B cell (primary cell): ENCODE data around the gene VEZT. TPM values are rescaled to one million over a fixed set of nuclear protein-coding genes. Genes with fewer than 3 reads are reported as not detected.

ENCODE experiments used
- ATAC-seq: fragments of 200-7000 bp; cut with Tn5 transposase; one replicate; pipeline ENCODE4 v1.10.0; 2021; ENCODE audit warnings: low read depth, mild to moderate bottlenecking, moderate number of reproducible peaks, moderate library complexity
- CTCF ChIA-PET: fragments of 350-600 bp; sonication (Branson Sonifier 250); formaldehyde crosslinking; loops from one replicate; lab custom pipeline; 2021; ENCODE audit warnings: antibody characterized with exemption, inconsistent platforms; lab: Charles Lee
- POLR2A ChIA-PET: fragments of 350-600 bp; sonication (Branson Sonifier 250); formaldehyde crosslinking; loops from one replicate; lab custom pipeline; 2021; ENCODE audit warnings: antibody characterized with exemption; lab: Charles Lee
- DNase-seq: peaks from one replicate; pipeline ENCODE4 v3.0.0; 2013
- H2AFZ ChIP-seq: 2 replicates; pipeline ENCODE4 v1.6.1; 2012; ENCODE audit warnings: mild to moderate bottlenecking, low read depth, low read length; ENCODE audit not compliant: insufficient read depth, poor library complexity, severe bottlenecking
- H3K27ac ChIP-seq, 2 donors: 1 replicate in 1 of 2; 2 replicates in 1 of 2; pipeline ENCODE4 v1.5.1; 2012 to 2013; ENCODE audit warnings: low read length in 2 of 2, mild to moderate bottlenecking in 2 of 2, moderate library complexity in 1 of 2
- H3K27me3 ChIP-seq, 4 experiments: fragments of 200-600 bp in 1 of 4; sonication (generic) in 1 of 4; replicated peaks in 1 of 4; 1 replicate in 2 of 4; 2 replicates in 2 of 4; pipeline versions ENCODE4 v1.6.1 to v1.7.0; 2013 to 2016; ENCODE audit warnings: low read length in 3 of 4, mild to moderate bottlenecking in 2 of 4, mixed read lengths in 1 of 4, moderate library complexity in 1 of 4; ENCODE audit not compliant: insufficient read depth in 4 of 4, control insufficient read depth in 3 of 4; ENCODE audit errors: control extremely low read depth in 1 of 4
- H3K36me3 ChIP-seq, 2 experiments: replicated peaks in 1 of 2; 1 replicate in 1 of 2; 2 replicates in 1 of 2; pipeline versions ENCODE4 v1.6.1 to v1.7.1; 2013; ENCODE audit warnings: low read length in 1 of 2; ENCODE audit not compliant: insufficient read depth in 2 of 2, control insufficient read depth in 1 of 2; ENCODE audit errors: control extremely low read depth in 1 of 2, extremely low read depth in 1 of 2
- H3K4me1 ChIP-seq, 2 donors: fragments of 200-600 bp in 1 of 2; sonication (generic) in 1 of 2; 1 replicate in 1 of 2; 2 replicates in 1 of 2; pipeline versions ENCODE4 v1.5.1 to v1.6.1; 2013 to 2017; ENCODE audit warnings: low read length in 2 of 2; ENCODE audit not compliant: control insufficient read depth in 2 of 2, insufficient read depth in 2 of 2
- H3K4me2 ChIP-seq: replicated peaks from 2 replicates; pipeline ENCODE3; 2012; ENCODE audit warnings: mild to moderate bottlenecking, low read depth, low read length; ENCODE audit not compliant: poor library complexity, severe bottlenecking
- H3K4me3 ChIP-seq, 5 experiments: fragments of 200-600 bp in 1 of 5; sonication (generic) in 1 of 5; 1 replicate in 3 of 5; 2 replicates in 2 of 5; pipeline versions ENCODE4 v1.5.1 to v1.7.0; 2011 to 2016; ENCODE audit warnings: low read length in 4 of 5, mild to moderate bottlenecking in 4 of 5, low read depth in 2 of 5, control low read depth in 1 of 5, moderate library complexity in 1 of 5; ENCODE audit not compliant: insufficient read depth in 1 of 5; ENCODE audit errors: control extremely low read depth in 1 of 5, extremely low read depth in 1 of 5
- H3K79me2 ChIP-seq: fragments of 200-600 bp; sonication (generic); one replicate; pipeline ENCODE4 v1.6.0; 2016; ENCODE audit warnings: low read length; ENCODE audit not compliant: control insufficient read depth, insufficient read depth
- H3K9ac ChIP-seq: fragments of 200-600 bp; sonication (generic); 2 replicates; pipeline ENCODE4 v1.6.1; 2017; ENCODE audit warnings: mild to moderate bottlenecking, low read length, moderate library complexity
- H3K9me3 ChIP-seq, 3 donors: one replicate each; pipeline versions ENCODE4 v1.6.1 to v1.7.1; 2013; ENCODE audit warnings: low read length in 2 of 3; ENCODE audit not compliant: control insufficient read depth in 2 of 3, insufficient read depth in 1 of 3; ENCODE audit errors: control extremely low read depth in 1 of 3
- H4K20me1 ChIP-seq: 2 replicates; pipeline ENCODE4 v1.6.0; 2012; ENCODE audit warnings: mild to moderate bottlenecking, low read length; ENCODE audit not compliant: insufficient read depth, control insufficient read depth, poor library complexity, severe bottlenecking
- H3K27ac Mint-ChIP-seq: one replicate; pipeline ENCODE4 v1.8.0; 2021; ENCODE audit warnings: mixed read lengths
- H3K27me3 Mint-ChIP-seq: one replicate; pipeline ENCODE4 v1.8.0; 2021; ENCODE audit warnings: mixed read lengths
- H3K4me1 Mint-ChIP-seq: one replicate; pipeline ENCODE4 v1.8.0; 2021; ENCODE audit warnings: mixed read lengths
- H3K4me3 Mint-ChIP-seq: one replicate; pipeline ENCODE4 v1.8.0; 2021; ENCODE audit warnings: mixed read lengths
- H3K9me3 Mint-ChIP-seq: one replicate; pipeline ENCODE4 v1.8.0; 2022; ENCODE audit warnings: mixed read lengths; ENCODE audit not compliant: insufficient read depth
- CTCF ChIP-seq: fragments of 200-600 bp; IDR thresholded peaks from one replicate; pipeline ENCODE4 v1.8.0; 2022; ENCODE audit warnings: antibody characterized with exemption, mild to moderate bottlenecking
- EZH2 ChIP-seq: IDR thresholded peaks from 2 replicates; pipeline ENCODE4 v1.6.1; 2012; ENCODE audit warnings: borderline replicate concordance, low read depth, mild to moderate bottlenecking, moderate library complexity, low read length; ENCODE audit not compliant: insufficient read depth, poor library complexity, severe bottlenecking
- WGBS: methylation state at CpG from one replicate; pipeline ENCODE4 v1.1.5; 2013; ENCODE audit warnings: missing lambda C conversion rate; ENCODE audit not compliant: insufficient coverage; 5-methylcytosine and 5-hydroxymethylcytosine counted together
- intact Hi-C: fragments of 100-400 bp; cut with micrococcal nuclease; formaldehyde crosslinking; loops from one replicate; pipeline ENCODE4 v1.10.0; 2022
- polyA plus RNA-seq: library from polyadenylated mRNA; depleted of rRNA; stranded (reverse); fragments of >200 nt; gene quantifications from 2 replicates; pipeline ENCODE4 v1.2.3, GENCODE V29; 2012
- total RNA-seq, 2 donors: library from RNA; stranded (reverse); fragments of 120-200 nt in 1 of 2; gene quantifications; 1 replicate in 1 of 2; 2 replicates in 1 of 2; pipeline versions ENCODE4 v1.2.3 to v1.2.4, GENCODE V29; 2013 to 2022

VEZT gene
- total and polyA plus RNA-seq, 2 donors (not counting 1 experiment from before 2014, with no cell fraction given) = 19.9 to 61.8 TPM

DNA sequence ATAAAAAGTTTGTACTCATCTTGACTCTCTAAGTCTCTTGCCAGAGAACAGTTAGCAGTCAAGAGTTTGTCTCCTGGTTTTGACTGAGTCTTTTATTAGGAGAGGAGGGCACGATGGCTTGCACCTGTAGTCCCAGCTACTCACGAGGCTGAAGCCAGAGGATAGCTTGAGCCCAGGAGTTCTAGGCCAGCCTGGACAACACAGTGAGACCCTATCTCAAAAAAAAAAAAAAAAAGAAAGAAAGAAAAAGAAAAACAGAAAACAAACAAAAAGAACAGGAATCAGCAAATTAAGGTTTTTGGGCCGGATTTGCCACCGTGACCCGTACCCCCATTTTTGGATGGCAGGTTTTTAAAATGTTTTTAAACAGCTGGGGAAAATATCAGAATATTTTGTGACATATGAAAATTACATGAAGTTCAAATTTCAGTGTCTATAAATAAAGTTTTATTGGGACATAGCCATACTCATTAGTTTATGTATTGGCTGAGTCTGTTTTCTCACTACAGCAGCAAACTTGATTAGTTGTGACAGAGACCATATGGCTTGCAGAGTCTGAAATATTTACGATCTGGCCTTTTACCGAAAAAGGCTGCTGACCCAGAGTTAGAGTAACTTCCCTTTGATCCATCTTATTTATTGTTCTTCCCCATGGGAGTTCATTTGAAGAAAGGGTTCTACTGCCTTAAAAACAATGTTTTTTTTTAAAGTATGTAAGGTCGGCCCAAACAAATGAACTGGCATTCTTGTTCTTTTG is 31.2 kb downstream of the VEZT start:
- CTCF ChIA-PET = no interaction called here
- peaks cover 2 to 8% of the 10 kb centered on the region in 2 experiments for H3K36me3 ChIP-seq
- no peak overlapping the region for H2AFZ ChIP-seq
- H3K4me2 ChIP-seq = no peak overlapping the region
- no peak for DNase-seq
- intact Hi-C loops = no loop called here
- H3K27me3 ChIP-seq = no peaks in the 10 kb centered on the region
- no CpG with 5 or more reads among the region's 8 CpGs for WGBS
- Mint-ChIP-seq H3K9me3 (no peaks in the 10 kb centered on the region), H3K4me3 (no peak overlapping the region), H3K27me3 (no peaks in the 10 kb centered on the region), H3K27ac (no peak overlapping the region), H3K4me1 (peaks cover 9% of the 10 kb centered on the region)
- no peaks in the 10 kb centered on the region for H3K4me1 ChIP-seq
- no peak for ATAC-seq
- H3K27ac ChIP-seq = no peak overlapping the region
- H3K9ac ChIP-seq = no peak overlapping the region
- H3K4me3 ChIP-seq = no peak overlapping the region
- POLR2A ChIA-PET = no interaction called here
- peaks cover 11% of the 10 kb centered on the region for H4K20me1 ChIP-seq
- H3K9me3 ChIP-seq = no peaks in the 10 kb centered on the region
- no peaks in the 10 kb centered on the region for H3K79me2 ChIP-seq
- TF ChIP-seq CTCF = no peak
- TF ChIP-seq EZH2 = no peak

DNA sequence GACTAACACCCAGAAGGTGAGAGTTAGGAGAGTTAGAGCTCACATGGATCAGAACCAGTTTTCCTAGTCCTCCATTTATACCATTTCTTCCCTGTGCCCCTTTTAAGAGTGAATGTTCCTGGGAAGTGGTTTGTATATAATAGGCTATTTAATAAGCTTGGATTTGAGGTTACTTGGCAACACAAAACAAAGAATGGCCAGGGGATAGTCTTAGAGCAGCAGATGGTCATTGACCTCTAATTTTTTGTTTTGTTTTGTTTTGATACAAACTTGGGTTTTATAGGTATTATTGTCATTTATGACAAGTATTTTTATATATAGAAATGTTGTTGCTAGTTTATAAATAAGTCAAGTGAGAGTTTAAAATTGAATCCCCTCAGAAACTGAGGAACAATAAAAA is 35.8 kb downstream of the VEZT start:
- Mint-ChIP-seq H3K27ac (no peak overlapping the region), H3K27me3 (no peaks in the 10 kb centered on the region), H3K9me3 (no peaks in the 10 kb centered on the region), H3K4me3 (no peak overlapping the region), H3K4me1 (peaks cover 2% of the 10 kb centered on the region)
- Histone ChIP-seq H3K9ac (no peak overlapping the region), H3K27me3 (no peaks in the 10 kb centered on the region), H3K4me3 (no peak overlapping the region), H4K20me1 (peaks cover 8% of the 10 kb centered on the region), H3K9me3 (no peaks in the 10 kb centered on the region), H3K27ac (no peak overlapping the region), H2AFZ (no peak overlapping the region), H3K4me1 (no peaks in the 10 kb centered on the region), H3K4me2 (no peak overlapping the region), H3K36me3 (peaks cover 9 to 40% of the 10 kb centered on the region in 2 experiments), H3K79me2 (no peaks in the 10 kb centered on the region)
- CTCF ChIA-PET = no interaction called here
- intact Hi-C loops = no loop called here
- TF ChIP-seq CTCF (no peak), EZH2 (no peak)
- POLR2A ChIA-PET = no interaction called here
- no peak for DNase-seq
- ATAC-seq = no peak
